Fibroblast of villous mesenchyme (primary cell): ENCODE results near the gene RHOV. TPM values are rescaled to one million over a fixed set of nuclear protein-coding genes. Genes with fewer than 3 reads are reported as not detected.
A peak's percentile ranks its signal among the peaks of the same experiment; 100 is the strongest.

ENCODE experiments used
- DNase-seq: peaks from one replicate; pipeline ENCODE4 v3.0.0-alpha.2; 2010; ENCODE audit warnings: low read depth
- H3K4me3 ChIP-seq: 2 replicates; pipeline ENCODE4 v1.5.1; 2011; ENCODE audit warnings: low read depth, mild to moderate bottlenecking, low read length
- CTCF ChIP-seq: IDR thresholded peaks from 2 replicates; pipeline ENCODE4 v1.5.1; 2012; ENCODE audit warnings: low read depth, mild to moderate bottlenecking, low read length; ENCODE audit not compliant: insufficient read depth
- total RNA-seq: library from RNA; depleted of rRNA; stranded (reverse); fragments of >200 nt; gene quantifications from 2 replicates; pipeline ENCODE4 v1.2.3, GENCODE V29; 2012

Gene RHOV
- total RNA-seq, 1 donor, result not detected

DNA sequence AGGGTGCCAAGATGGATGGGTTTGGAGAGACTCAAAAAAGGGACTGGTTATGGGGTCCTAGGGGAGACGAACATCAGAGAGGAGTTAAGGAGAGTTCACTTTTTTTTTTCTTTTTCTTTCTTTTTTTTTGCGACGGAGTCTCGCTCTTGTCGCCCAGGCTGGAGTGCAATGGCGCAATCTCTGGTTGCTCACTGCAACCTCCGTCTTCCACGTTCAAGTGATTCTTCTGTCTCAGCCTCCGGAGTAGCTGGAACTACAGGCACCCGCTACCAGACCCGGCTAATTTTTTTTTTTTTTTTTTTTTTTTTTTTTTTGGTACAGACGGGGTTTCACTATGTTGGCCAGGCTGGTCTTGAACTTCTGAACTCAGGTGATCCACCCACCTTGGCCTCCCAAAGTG lies 29.0 kb downstream of the RHOV start:
- peak overlapping the region; percentile 50 for H3K4me3 ChIP-seq
- no peak for DNase-seq
- TF ChIP-seq CTCF, result no peak

DNA sequence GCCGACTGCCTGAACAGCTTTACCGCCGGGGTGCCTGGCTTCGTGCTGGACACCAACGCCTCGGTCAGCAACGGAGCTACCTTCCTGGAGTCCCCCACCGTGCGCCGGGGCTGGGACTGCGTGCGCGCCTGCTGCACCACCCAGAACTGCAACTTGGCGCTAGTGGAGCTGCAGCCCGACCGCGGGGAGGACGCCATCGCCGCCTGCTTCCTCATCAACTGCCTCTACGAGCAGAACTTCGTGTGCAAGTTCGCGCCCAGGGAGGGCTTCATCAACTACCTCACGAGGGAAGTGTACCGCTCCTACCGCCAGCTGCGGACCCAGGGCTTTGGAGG lies 29.4 kb downstream of the RHOV start:
- TF ChIP-seq CTCF, result no peak

DNA sequence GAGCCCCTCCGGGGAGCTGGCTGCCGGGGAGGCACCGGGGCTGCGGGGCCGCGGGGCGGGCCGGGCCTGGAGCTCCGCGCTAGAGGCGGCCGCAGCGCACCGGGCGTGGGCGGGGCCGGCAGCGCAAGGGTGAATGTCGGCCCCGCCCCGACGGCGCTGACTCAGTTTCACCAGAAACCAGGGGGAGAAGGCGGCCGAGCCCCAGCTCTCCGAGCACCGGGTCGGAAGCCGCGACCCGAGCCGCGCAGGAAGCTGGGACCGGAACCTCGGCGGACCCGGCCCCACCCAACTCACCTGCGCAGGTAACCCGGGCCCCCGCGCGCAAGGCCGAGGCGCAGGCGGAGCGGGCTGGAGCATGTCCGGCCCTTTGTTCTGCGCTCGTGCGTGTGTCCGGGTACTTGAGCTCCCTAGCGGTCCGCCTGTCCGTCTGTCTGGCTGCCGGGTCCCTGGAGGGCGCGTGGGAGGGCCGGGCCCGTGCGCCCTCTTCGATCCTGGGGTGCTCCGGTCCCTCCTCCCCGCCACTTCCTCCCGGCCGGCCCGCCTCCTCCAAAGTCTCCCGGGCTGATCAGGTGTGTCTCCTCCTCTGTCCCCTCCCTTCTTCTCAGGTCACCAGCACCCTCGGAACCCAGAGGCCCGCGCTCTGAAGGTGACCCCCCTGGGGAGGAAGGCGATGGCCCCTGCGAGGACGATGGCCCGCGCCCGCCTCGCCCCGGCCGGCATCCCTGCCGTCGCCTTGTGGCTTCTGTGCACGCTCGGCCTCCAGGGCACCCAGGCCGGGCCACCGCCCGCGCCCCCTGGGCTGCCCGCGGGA lies 29.9 kb downstream of the RHOV start, which contains the start of gene SPINT1:
Gene SPINT1 (plus strand): TSS at position 164 of the 811 bp plus-strand sequence. CDS start 507 bp downstream, at position 671.
- TF ChIP-seq CTCF, result no peak
- DNase-seq, result no peak
- H3K4me3 ChIP-seq, result peak within 1 kb of the TSS; percentile 50

More for the DNA sequence above, 29.4 kb downstream of the RHOV start:
- DNase-seq, result no peak
- peak overlapping the region; percentile 50 for H3K4me3 ChIP-seq

- no peak for DNase-seq
- peak overlapping the region; percentile 50 for H3K4me3 ChIP-seq
- TF ChIP-seq CTCF, result no peak
These were observed 30.7 kb downstream of the RHOV start for GRCh38 chr15:40843261-40843884.

DNA sequence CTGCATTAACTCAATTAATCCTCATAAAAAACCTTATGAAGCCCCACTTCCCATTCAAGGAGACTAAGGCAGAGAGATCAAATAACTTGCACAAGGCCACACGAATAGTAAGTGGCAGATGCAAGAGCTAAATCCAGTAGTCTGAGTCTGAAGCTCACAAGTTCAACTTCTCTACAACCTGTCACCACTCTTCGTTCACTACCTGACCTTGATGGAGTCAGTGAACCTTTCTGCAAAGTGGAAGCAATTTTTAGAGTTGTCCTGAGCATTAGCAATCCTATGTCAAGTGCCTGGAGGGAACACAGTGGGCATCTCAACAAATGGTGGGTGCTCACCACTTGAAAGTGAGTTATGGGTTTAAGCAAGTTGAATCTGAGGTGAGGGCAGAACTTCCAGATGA lies 32.3 kb downstream of the RHOV start:
- TF ChIP-seq CTCF, result no peak
- H3K4me3 ChIP-seq, result no peak overlapping the region
- no peak for DNase-seq

- DNase-seq, result no peak
- H3K4me3 ChIP-seq, result no peak overlapping the region
- TF ChIP-seq CTCF, result no peak
These were observed 35.3 kb downstream of the RHOV start for GRCh38 chr15:40838756-40839155.

DNA sequence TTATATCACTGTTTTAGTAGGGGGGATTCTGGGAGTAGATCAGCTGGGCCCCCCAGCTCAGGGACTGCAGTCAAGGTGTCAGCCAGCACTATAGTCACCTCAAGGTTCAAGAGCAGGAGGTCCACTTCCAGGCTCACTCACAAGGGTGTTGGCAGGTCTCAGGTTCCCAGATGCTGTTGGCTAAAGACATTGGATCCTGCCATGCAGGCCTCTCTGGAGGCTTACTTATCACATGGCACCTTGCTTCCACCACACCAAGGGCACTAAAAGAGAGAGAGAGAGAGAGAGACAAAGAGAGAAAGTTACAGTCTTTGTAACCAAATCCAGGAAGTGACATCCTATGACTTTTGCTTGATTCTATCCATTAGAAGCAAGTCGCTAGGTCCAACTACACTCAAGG lies 38.0 kb downstream of the RHOV start:
- no peak overlapping the region for H3K4me3 ChIP-seq
- no peak for DNase-seq
- no peak for TF ChIP-seq CTCF
